GM20000 (cell line): ENCODE measurements around the gene FBLN1.

Experiments
- DNase-seq: peaks from one replicate; pipeline ENCODE4 v3.0.0; 2012; ENCODE audit warnings: low spot score
- CTCF ChIP-seq: IDR thresholded peaks from 2 replicates; pipeline ENCODE4 v1.5.1; 2012; ENCODE audit warnings: mild to moderate bottlenecking, control low read depth; ENCODE audit errors: extremely low read depth, missing control alignments

FBLN1 gene

GRCh38 chr22:45516163-45516562, 13.5 kb downstream of the FBLN1 start:
- TF ChIP-seq CTCF, result no peak

GRCh38 chr22:45516923-45517675, 14.4 kb downstream of the FBLN1 start:
- DNase-seq, result no peak
- TF ChIP-seq CTCF, result no peak

More at GRCh38 chr22:45516163-45516562, 13.5 kb downstream of the FBLN1 start:
- no peak for DNase-seq

GRCh38 chr22:45518136-45518535, 15.5 kb downstream of the FBLN1 start:
- DNase-seq, result no peak
- no peak for TF ChIP-seq CTCF

- TF ChIP-seq CTCF, result no peak
- DNase-seq, result no peak
Observed at GRCh38 chr22:45518580-45518991, 15.9 kb downstream of the FBLN1 start.

- TF ChIP-seq CTCF, result no peak
- no peak for DNase-seq
Observed at GRCh38 chr22:45521178-45521577, 18.5 kb downstream of the FBLN1 start.

GRCh38 chr22:45522462-45522861, 19.8 kb downstream of the FBLN1 start:
- no peak for DNase-seq
- TF ChIP-seq CTCF, result no peak

GRCh38 chr22:45524157-45524556, 21.5 kb downstream of the FBLN1 start:
- DNase-seq, result no peak

More at GRCh38 chr22:45524157-45524556, 21.5 kb downstream of the FBLN1 start:
- TF ChIP-seq CTCF, result no peak
